Panc1 (cell line): Measurements from ENCODE around the gene MACROD2.

Source experiments
- POLR2AphosphoS5 ChIP-seq: IDR thresholded peaks from 2 replicates; pipeline ENCODE4 v1.6.1; 2012; ENCODE audit warnings: mild to moderate bottlenecking, low read depth, low read length, moderate library complexity
- TCF7L2 ChIP-seq: IDR thresholded peaks from 2 replicates; pipeline ENCODE4 v1.6.1; 2011; ENCODE audit warnings: mild to moderate bottlenecking, low read depth, low read length, inconsistent platforms
- TF ChIP-seq, protein P1 (sequence below): fragments of 450-650 bp; IDR thresholded peaks from 2 replicates; pipeline ENCODE4 v1.5.1; 2017; ENCODE audit warnings: mild to moderate bottlenecking
- TF ChIP-seq, protein P2 (sequence below), 2 experiments: IDR thresholded peaks; 2 replicates each; pipeline ENCODE4 v1.6.1; 2011 to 2012; ENCODE audit warnings: low read depth in 2 of 2, control low read depth in 1 of 2, low read length in 1 of 2, mild to moderate bottlenecking in 1 of 2, moderate library complexity in 1 of 2; ENCODE audit not compliant: insufficient read depth in 1 of 2

DNA sequence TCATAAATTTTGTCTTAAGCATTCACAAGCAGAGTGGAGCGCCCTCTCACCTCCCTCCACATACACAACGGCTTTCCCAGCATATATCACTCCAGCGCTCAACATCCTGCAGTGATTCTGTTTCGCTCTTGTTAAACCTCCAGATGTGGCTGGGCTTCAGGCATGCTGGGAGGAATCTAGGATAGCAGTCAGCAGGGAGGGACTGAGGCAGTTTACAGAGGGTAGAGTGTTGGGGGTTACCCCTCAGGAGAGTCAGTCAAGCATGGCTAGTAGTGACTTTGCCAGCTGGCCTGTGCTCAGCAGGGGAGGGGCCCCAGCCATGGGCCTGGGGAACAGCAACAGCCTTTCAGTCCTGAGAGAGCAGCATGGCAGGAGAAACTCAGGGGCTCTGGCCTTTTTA, 503.5 kb downstream of the MACROD2 start:
- TF ChIP-seq, protein P1, sequence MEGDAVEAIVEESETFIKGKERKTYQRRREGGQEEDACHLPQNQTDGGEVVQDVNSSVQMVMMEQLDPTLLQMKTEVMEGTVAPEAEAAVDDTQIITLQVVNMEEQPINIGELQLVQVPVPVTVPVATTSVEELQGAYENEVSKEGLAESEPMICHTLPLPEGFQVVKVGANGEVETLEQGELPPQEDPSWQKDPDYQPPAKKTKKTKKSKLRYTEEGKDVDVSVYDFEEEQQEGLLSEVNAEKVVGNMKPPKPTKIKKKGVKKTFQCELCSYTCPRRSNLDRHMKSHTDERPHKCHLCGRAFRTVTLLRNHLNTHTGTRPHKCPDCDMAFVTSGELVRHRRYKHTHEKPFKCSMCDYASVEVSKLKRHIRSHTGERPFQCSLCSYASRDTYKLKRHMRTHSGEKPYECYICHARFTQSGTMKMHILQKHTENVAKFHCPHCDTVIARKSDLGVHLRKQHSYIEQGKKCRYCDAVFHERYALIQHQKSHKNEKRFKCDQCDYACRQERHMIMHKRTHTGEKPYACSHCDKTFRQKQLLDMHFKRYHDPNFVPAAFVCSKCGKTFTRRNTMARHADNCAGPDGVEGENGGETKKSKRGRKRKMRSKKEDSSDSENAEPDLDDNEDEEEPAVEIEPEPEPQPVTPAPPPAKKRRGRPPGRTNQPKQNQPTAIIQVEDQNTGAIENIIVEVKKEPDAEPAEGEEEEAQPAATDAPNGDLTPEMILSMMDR: no peak
- TF ChIP-seq POLR2AphosphoS5 (no peak), TCF7L2 (no peak)
- TF ChIP-seq, protein P2, sequence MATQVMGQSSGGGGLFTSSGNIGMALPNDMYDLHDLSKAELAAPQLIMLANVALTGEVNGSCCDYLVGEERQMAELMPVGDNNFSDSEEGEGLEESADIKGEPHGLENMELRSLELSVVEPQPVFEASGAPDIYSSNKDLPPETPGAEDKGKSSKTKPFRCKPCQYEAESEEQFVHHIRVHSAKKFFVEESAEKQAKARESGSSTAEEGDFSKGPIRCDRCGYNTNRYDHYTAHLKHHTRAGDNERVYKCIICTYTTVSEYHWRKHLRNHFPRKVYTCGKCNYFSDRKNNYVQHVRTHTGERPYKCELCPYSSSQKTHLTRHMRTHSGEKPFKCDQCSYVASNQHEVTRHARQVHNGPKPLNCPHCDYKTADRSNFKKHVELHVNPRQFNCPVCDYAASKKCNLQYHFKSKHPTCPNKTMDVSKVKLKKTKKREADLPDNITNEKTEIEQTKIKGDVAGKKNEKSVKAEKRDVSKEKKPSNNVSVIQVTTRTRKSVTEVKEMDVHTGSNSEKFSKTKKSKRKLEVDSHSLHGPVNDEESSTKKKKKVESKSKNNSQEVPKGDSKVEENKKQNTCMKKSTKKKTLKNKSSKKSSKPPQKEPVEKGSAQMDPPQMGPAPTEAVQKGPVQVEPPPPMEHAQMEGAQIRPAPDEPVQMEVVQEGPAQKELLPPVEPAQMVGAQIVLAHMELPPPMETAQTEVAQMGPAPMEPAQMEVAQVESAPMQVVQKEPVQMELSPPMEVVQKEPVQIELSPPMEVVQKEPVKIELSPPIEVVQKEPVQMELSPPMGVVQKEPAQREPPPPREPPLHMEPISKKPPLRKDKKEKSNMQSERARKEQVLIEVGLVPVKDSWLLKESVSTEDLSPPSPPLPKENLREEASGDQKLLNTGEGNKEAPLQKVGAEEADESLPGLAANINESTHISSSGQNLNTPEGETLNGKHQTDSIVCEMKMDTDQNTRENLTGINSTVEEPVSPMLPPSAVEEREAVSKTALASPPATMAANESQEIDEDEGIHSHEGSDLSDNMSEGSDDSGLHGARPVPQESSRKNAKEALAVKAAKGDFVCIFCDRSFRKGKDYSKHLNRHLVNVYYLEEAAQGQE (IDR thresholded peaks at IDR 0.05; ENCODE audit: insufficient read depth in 1 of 2, low read depth in 2 of 2, low read length in 1 of 2): no peak
